K562 (cell line): Measurements from ENCODE around the gene CCDC87. TPM values are rescaled to one million over a fixed set of nuclear protein-coding genes. Genes with fewer than 3 reads are reported as not detected.

Source experiments
- E2F1 ChIP-seq: sonication (generic); formaldehyde crosslinking; IDR thresholded peaks from 2 replicates; pipeline ENCODE4 v1.8.1; 2023; ENCODE audit warnings: mild to moderate bottlenecking, missing genetic modification reagents, moderate library complexity
- E2F8 ChIP-seq: fragments of 450-650 bp; IDR thresholded peaks from 2 replicates; pipeline ENCODE4 v1.7.1; 2018; ENCODE audit warnings: mild to moderate bottlenecking, low read depth; ENCODE audit not compliant: partially characterized antibody
- E4F1 ChIP-seq: fragments of 250-450 bp; sonication (Bioruptor Pico); IDR thresholded peaks from 2 replicates; pipeline ENCODE4 v1.5.0; 2021; ENCODE audit warnings: mild to moderate bottlenecking, borderline replicate concordance
- MAX ChIP-seq: sonication (generic); formaldehyde crosslinking; IDR thresholded peaks from 2 replicates; pipeline ENCODE4 v1.9.0; 2022; ENCODE audit warnings: mild to moderate bottlenecking, missing genetic modification reagents
- SMARCB1 ChIP-seq: IDR thresholded peaks from 2 replicates; pipeline ENCODE4 v1.6.1; 2011; ENCODE audit warnings: improper control_type of control experiment, low read depth; ENCODE audit not compliant: insufficient read length
- TAF1 ChIP-seq: IDR thresholded peaks from 2 replicates; pipeline ENCODE4 v1.6.1; 2011; ENCODE audit warnings: mild to moderate bottlenecking, low read length, moderate library complexity; ENCODE audit not compliant: insufficient read depth, control insufficient read depth, severe bottlenecking; ENCODE audit errors: extremely low read depth
- ZFPM2 ChIP-seq: fragments of 250-450 bp; sonication (Bioruptor Pico); IDR thresholded peaks from 2 replicates; pipeline ENCODE4 v1.5.1; 2022; ENCODE audit warnings: mild to moderate bottlenecking
- polyA plus RNA-seq, 8 experiments: library from polyadenylated mRNA; depleted of rRNA in 4 of 8; stranded (reverse) in 5 of 8; unstranded in 3 of 8; fragments of >200 nt; fragmentation: Nextera tagmentation in 2 of 8; fragmentation: Illumina TruSeq in 1 of 8; extraction: Ambion mirVana in 2 of 8; extraction: Trizol in 1 of 8; gene quantifications; 2 replicates each; pipeline versions ENCODE4 v1.2.1 to v1.2.3, GENCODE V29; 2011 to 2014; ENCODE audit warnings: inconsistent platforms in 1 of 8, missing spikeins in 1 of 8
- total RNA-seq, 7 experiments: library from RNA; depleted of rRNA in 6 of 7; stranded (reverse); fragments of >200 nt in 6 of 7; fragmentation: Illumina TruSeq in 2 of 7; extraction: Trizol in 2 of 7; gene quantifications; 2 replicates each; pipeline versions ENCODE4 v1.2.1 to v1.2.3, GENCODE V29; 2011 to 2021; ENCODE audit warnings: low replicate concordance in 1 of 7

The CCDC87 gene
- total and polyA plus RNA-seq, 9 of the 15 experiments (the other 6 are each of a cell fraction or from before 2014, with no cell fraction given), result 0.03 to 0.44 (median 0.15) TPM; not detected in 1

- TF ChIP-seq MAX (CRISPR knock-in tag), result peak; percentile 86
- TF ChIP-seq E4F1, result no peak
- TF ChIP-seq TAF1, result peak; percentile 59
- peak; percentile 70; the same call in 1 of the 2 replicates for TF ChIP-seq E2F1
- no peak for TF ChIP-seq SMARCB1
- TF ChIP-seq E2F8, result peak; percentile 54
- TF ChIP-seq ZFPM2 (CRISPR knock-in tag), result 0 out of 2 replicates have a peak, but pooled peaks have one; percentile 24
Measured at GRCh38 chr11:66545701-66546367, 47.0 kb downstream of the CCDC87 start, which contains the start of gene ZDHHC24 (continued).
